Measurements from ENCODE around the gene MAFB. TPM values are rescaled to one million over a fixed set of nuclear protein-coding genes. Genes with fewer than 3 reads are reported as not detected.

The MAFB gene
- total RNA-seq, 1 experiment from 2014 or later = 0.06 TPM

GRCh38 chr20:40682104-40682981 is 6.7 kb downstream of the MAFB start:
- DNase-seq (ENCODE audit: low read depth) = no peak

- DNase-seq (ENCODE audit: low read depth) = no peak
Measured at GRCh38 chr20:40681684-40682083, 7.4 kb downstream of the MAFB start.

GRCh38 chr20:40681165-40681564 is 7.9 kb downstream of the MAFB start:
- no peak for DNase-seq (ENCODE audit: low read depth)

- no peak for DNase-seq (ENCODE audit: low read depth)
Measured at GRCh38 chr20:40680161-40680959, 8.7 kb downstream of the MAFB start.

- no peak for DNase-seq (ENCODE audit: low read depth)
Measured at GRCh38 chr20:40679184-40679583, 9.9 kb downstream of the MAFB start.

- no peak for DNase-seq (ENCODE audit: low read depth)
Measured at GRCh38 chr20:40678286-40678875, 10.7 kb downstream of the MAFB start.

- DNase-seq (ENCODE audit: low read depth) = no peak
Measured at GRCh38 chr20:40677343-40677924, 11.6 kb downstream of the MAFB start.

GRCh38 chr20:40676491-40677269 is 12.4 kb downstream of the MAFB start:
- no peak for DNase-seq (ENCODE audit: low read depth)

- no peak for DNase-seq (ENCODE audit: low read depth)
Measured at GRCh38 chr20:40675599-40676221, 13.3 kb downstream of the MAFB start.

- no peak for DNase-seq (ENCODE audit: low read depth)
Measured at GRCh38 chr20:40673442-40673841, 15.6 kb downstream of the MAFB start.

- no peak for DNase-seq (ENCODE audit: low read depth)
Measured at GRCh38 chr20:40672095-40672494, 16.9 kb downstream of the MAFB start.

- DNase-seq (ENCODE audit: low read depth) = no peak
Measured at GRCh38 chr20:40670253-40670652, 18.8 kb downstream of the MAFB start.

- DNase-seq (ENCODE audit: low read depth) = no peak
Measured at GRCh38 chr20:40669692-40670091, 19.3 kb downstream of the MAFB start.

- no peak for DNase-seq (ENCODE audit: low read depth)
Measured at GRCh38 chr20:40668449-40669228, 20.4 kb downstream of the MAFB start.

- DNase-seq (ENCODE audit: low read depth) = no peak
Measured at GRCh38 chr20:40667503-40667902, 21.5 kb downstream of the MAFB start.

- DNase-seq (ENCODE audit: low read depth) = no peak
Measured at GRCh38 chr20:40666336-40666735, 22.7 kb downstream of the MAFB start.

- DNase-seq (ENCODE audit: low read depth) = no peak
Measured at GRCh38 chr20:40664891-40665290, 24.1 kb downstream of the MAFB start.

- DNase-seq (ENCODE audit: low read depth) = no peak
Measured at GRCh38 chr20:40663991-40664880, 24.8 kb downstream of the MAFB start.

GRCh38 chr20:40663304-40663790 is 25.7 kb downstream of the MAFB start:
- DNase-seq (ENCODE audit: low read depth) = no peak
